ENCODE data around the gene TMEM151B. TPM values are rescaled to one million over a fixed set of nuclear protein-coding genes. Genes with fewer than 3 reads are reported as not detected.

Gene TMEM151B
- total RNA-seq, 2 donors from 2014 or later: 0.12 to 0.19 TPM

GRCh38 chr6:44257025-44257752 is 13.1 kb upstream of the TMEM151B start, which contains the start of gene SLC35B2:
Gene SLC35B2 (minus strand): TSS chr6:44257528. CDS start chr6:44257410, 118 bp downstream.
- H3K9me3 ChIP-seq: no peaks in the 10 kb centered on the region
- peaks cover 13% of the 10 kb centered on the region for H3K4me1 ChIP-seq
- peak within 1 kb of the TSS; percentile 88 for H3K9ac ChIP-seq (ENCODE audit: low read depth in 2 of 2, low read length in 2 of 2)
- TF ChIP-seq CTCF (IDR thresholded peaks at IDR 0.05): peak; percentile 48
- DNase-seq: peak; percentile 74
- no peaks in the 10 kb centered on the region for H3K27me3 ChIP-seq
- peak within 1 kb of the TSS; percentile 87 for H3K27ac ChIP-seq
- intact Hi-C loops (cut with DNase I): no loop called here
- peaks cover 17% of the 10 kb centered on the region for H3K36me3 ChIP-seq
- peak within 1 kb of the TSS; percentile 78 for H3K4me3 ChIP-seq

GRCh38 chr6:44257753-44258324 is 12.4 kb upstream of the TMEM151B start:
- peaks cover 17% of the 10 kb centered on the region for H3K36me3 ChIP-seq
- intact Hi-C loops (cut with DNase I): no loop called here
- H3K27me3 ChIP-seq: no peaks in the 10 kb centered on the region
- no peak for TF ChIP-seq CTCF (IDR thresholded peaks at IDR 0.05)
- DNase-seq: no peak
- H3K9ac ChIP-seq (ENCODE audit: low read depth in 2 of 2, low read length in 2 of 2): peak overlapping the region; percentile 70 to 88
- H3K27ac ChIP-seq: peak overlapping the region; percentile 87
- no peaks in the 10 kb centered on the region for H3K9me3 ChIP-seq
- peaks cover 15% of the 10 kb centered on the region for H3K4me1 ChIP-seq
- peak overlapping the region; percentile 78 for H3K4me3 ChIP-seq

GRCh38 chr6:44258325-44258863 is 11.9 kb upstream of the TMEM151B start:
- Histone ChIP-seq H3K36me3 (peaks cover 17% of the 10 kb centered on the region), H3K27ac (no peak overlapping the region), H3K4me1 (peaks cover 18% of the 10 kb centered on the region), H3K9me3 (no peaks in the 10 kb centered on the region), H3K27me3 (no peaks in the 10 kb centered on the region), H3K9ac (ENCODE audit: low read depth in 2 of 2, low read length in 2 of 2) (peak overlapping the region in 1 of 2 donors; percentile 70), H3K4me3 (no peak overlapping the region)
- intact Hi-C loops (cut with DNase I): no loop called here
- no peak for TF ChIP-seq CTCF (IDR thresholded peaks at IDR 0.05)
- DNase-seq: no peak

GRCh38 chr6:44258921-44259320 is 11.3 kb upstream of the TMEM151B start:
- Histone ChIP-seq H3K4me3 (no peak overlapping the region), H3K27me3 (no peaks in the 10 kb centered on the region), H3K9ac (ENCODE audit: low read depth in 2 of 2, low read length in 2 of 2) (no peak overlapping the region), H3K4me1 (peaks cover 18% of the 10 kb centered on the region), H3K9me3 (no peaks in the 10 kb centered on the region), H3K36me3 (peaks cover 17% of the 10 kb centered on the region), H3K27ac (no peak overlapping the region)
- no peak for DNase-seq
- intact Hi-C loops (cut with DNase I): no loop called here
- no peak for TF ChIP-seq CTCF (IDR thresholded peaks at IDR 0.05)

- peaks cover 8% of the 10 kb centered on the region for H3K36me3 ChIP-seq
- no peaks in the 10 kb centered on the region for H3K27me3 ChIP-seq
- no peak overlapping the region for H3K27ac ChIP-seq
- DNase-seq: no peak
- peaks cover 18% of the 10 kb centered on the region for H3K4me1 ChIP-seq
- H3K9ac ChIP-seq (ENCODE audit: low read depth in 2 of 2, low read length in 2 of 2): no peak overlapping the region
- no peak for TF ChIP-seq CTCF (IDR thresholded peaks at IDR 0.05)
- no peak overlapping the region for H3K4me3 ChIP-seq
- intact Hi-C loops (cut with DNase I): no loop called here
- H3K9me3 ChIP-seq: no peaks in the 10 kb centered on the region
Measured at GRCh38 chr6:44260011-44260410, 10.2 kb upstream of the TMEM151B start.

Data from colonic mucosa (tissue), 4 donors.